Body of pancreas (tissue), 4 donors: ENCODE measurements around the gene CCL19. TPM values are rescaled to one million over a fixed set of nuclear protein-coding genes. Genes with fewer than 3 reads are reported as not detected.

Source experiments
- ATAC-seq: fragments of 150-250 bp; one replicate; pipeline ENCODE4 v1.9.1; 2016
- DNase-seq, 4 donors: peaks; one replicate each; pipeline ENCODE4 v3.0.0-alpha.2; 2019
- H3K27ac ChIP-seq, 4 donors: fragments of 200-600 bp; sonication (generic); 1 replicate in 3 of 4; 2 replicates in 1 of 4; pipeline versions ENCODE4 v1.5.1 to v1.6.1; 2016 to 2019; ENCODE audit warnings: mild to moderate bottlenecking in 1 of 4, mixed read lengths in 1 of 4, moderate library complexity in 1 of 4
- H3K27me3 ChIP-seq, 2 donors: fragments of 200-600 bp; sonication (generic); one replicate each; pipeline ENCODE4 v1.6.0; 2016; ENCODE audit warnings: mild to moderate bottlenecking in 1 of 2
- H3K36me3 ChIP-seq, 2 donors: fragments of 200-600 bp; sonication (generic); replicated peaks in 1 of 2; 2 replicates each; pipeline ENCODE4 v1.5.1; 2016; ENCODE audit warnings: low read depth in 2 of 2; ENCODE audit not compliant: insufficient read depth in 1 of 2
- H3K4me1 ChIP-seq: fragments of 200-600 bp; sonication (generic); one replicate; pipeline ENCODE4 v1.6.0; 2016
- H3K4me3 ChIP-seq, 2 donors: fragments of 200-600 bp; sonication (generic); 1 replicate in 1 of 2; 2 replicates in 1 of 2; pipeline ENCODE4 v1.5.1; 2016 to 2019
- H3K9me3 ChIP-seq, 3 donors: fragments of 200-600 bp; sonication (generic); 1 replicate in 2 of 3; 2 replicates in 1 of 3; pipeline ENCODE4 v1.5.1; 2016
- CTCF ChIP-seq, 7 experiments: fragments of 450-650 bp in 4 of 7; fragments of 200-600 bp in 3 of 7; sonication (generic) in 3 of 7; IDR thresholded peaks; one replicate each; pipeline ENCODE4 v1.5.1; 2016 to 2019; ENCODE audit warnings: antibody characterized with exemption in 7 of 7
- POLR2A ChIP-seq, 3 donors: fragments of 450-650 bp; IDR thresholded peaks; one replicate each; pipeline ENCODE4 v1.6.1; 2016; ENCODE audit warnings: antibody characterized with exemption in 3 of 3, mild to moderate bottlenecking in 2 of 3
- WGBS, 2 donors: methylation state at CpG; one replicate each; pipeline ENCODE4 v1.1.5; 2017; 5-methylcytosine and 5-hydroxymethylcytosine counted together
- intact Hi-C: fragments of 100-400 bp; cut with DNase I; formaldehyde crosslinking; loops from one replicate; pipeline ENCODE4 v1.15.1; 2023
- total RNA-seq, 2 donors: library from RNA; depleted of rRNA; stranded (reverse); fragments of >200 nt; gene quantifications; one replicate each; pipeline ENCODE4 v1.1.0, GENCODE V29; 2016

The CCL19 gene
- total RNA-seq, 2 donors from 2014 or later: not detected

DNA sequence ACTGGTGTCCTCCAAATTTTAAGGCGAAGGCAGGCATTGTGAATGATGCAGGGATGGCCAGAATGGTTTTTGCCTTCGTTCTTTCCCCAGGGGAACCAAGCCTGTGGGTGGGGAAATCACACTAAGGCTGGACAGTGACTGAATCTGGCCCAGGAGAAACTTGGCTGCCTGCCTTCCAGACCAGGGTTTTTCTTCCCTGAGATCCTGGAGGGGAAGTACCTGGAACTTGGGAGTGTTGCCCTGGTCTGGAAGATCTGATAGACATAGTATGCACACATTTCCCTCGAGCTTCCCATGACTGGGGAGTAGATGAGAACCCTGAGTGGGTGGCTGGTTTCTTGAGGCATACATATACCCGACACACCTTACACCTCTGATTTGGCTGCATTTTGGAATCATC lies 39.8 kb downstream of the CCL19 start:
- H3K9me3 ChIP-seq: no peaks in the 10 kb centered on the region
- TF ChIP-seq CTCF (IDR thresholded peaks at IDR 0.05): no peak
- no peak for TF ChIP-seq POLR2A (IDR thresholded peaks at IDR 0.05)
- no peak for ATAC-seq
- intact Hi-C loops: no loop called here
- H3K27me3 ChIP-seq: no peaks in the 10 kb centered on the region
- H3K4me3 ChIP-seq: no peak overlapping the region
- WGBS, 2 donors: 49 to 61% methylated on average over 4 of the region's 4 CpGs
- peak overlapping the region; percentile 60 to 75 (median 71) for H3K27ac ChIP-seq
- H3K4me1 ChIP-seq: peaks cover 68% of the 10 kb centered on the region
- no peaks in the 10 kb centered on the region for H3K36me3 ChIP-seq
- DNase-seq: peak in 3 of 4 donors; percentile 44 to 66 (median 46)

DNA sequence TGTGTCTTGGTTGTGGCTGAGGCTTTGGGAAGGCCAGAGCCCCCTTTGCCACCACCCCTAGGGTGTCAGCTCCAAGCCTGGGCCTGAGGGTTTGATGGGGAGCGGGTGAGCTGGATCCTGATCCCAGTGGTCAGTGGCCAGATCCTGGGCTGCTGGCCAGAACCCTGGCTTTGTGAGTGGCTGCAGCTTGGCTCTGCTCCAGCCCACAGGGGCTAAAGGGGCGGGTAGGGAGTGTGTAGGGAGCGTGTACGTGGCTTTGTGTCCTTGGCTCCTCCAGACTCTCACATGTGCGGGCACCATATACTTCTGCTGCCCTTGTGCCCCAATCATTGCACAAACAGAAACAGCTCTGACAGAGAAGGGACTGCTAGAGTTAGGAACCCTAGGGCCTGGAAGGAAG lies 40.3 kb downstream of the CCL19 start:
- TF ChIP-seq POLR2A (IDR thresholded peaks at IDR 0.05): no peak
- Histone ChIP-seq H3K9me3 (no peaks in the 10 kb centered on the region), H3K27me3 (no peaks in the 10 kb centered on the region), H3K4me3 (no peak overlapping the region), H3K27ac (peak overlapping the region in 2 of 4 donors; percentile 71), H3K4me1 (peaks cover 73% of the 10 kb centered on the region), H3K36me3 (no peaks in the 10 kb centered on the region)
- no peak for DNase-seq
- WGBS, 2 donors: 65% methylated on average over 5 of the region's 5 CpGs; no CpG with 5 or more reads in 1 of the 2 donors
- no peak for ATAC-seq
- intact Hi-C loops: no loop called here

DNA sequence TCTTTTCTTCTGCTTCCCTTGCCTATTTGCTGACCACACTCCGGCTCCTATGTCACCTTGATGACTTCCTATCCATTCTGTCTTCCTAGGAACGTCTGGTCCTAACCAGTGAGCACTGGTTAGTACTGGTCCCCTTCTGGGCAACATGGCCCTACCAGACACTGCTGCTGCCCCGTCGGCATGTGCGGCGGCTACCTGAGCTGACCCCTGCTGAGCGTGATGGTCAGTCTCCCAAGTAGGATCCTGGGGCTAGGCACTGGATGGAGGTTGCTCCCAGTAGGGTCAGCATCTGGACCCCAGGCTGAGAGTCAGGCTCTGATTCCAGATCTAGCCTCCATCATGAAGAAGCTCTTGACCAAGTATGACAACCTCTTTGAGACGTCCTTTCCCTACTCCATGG lies 42.4 kb downstream of the CCL19 start:
- H3K4me3 ChIP-seq: no peak overlapping the region
- intact Hi-C loops: no loop called here
- H3K27ac ChIP-seq: no peak overlapping the region
- peaks cover 70% of the 10 kb centered on the region for H3K4me1 ChIP-seq
- no peaks in the 10 kb centered on the region for H3K9me3 ChIP-seq
- TF ChIP-seq CTCF (IDR thresholded peaks at IDR 0.05) (no peak), POLR2A (IDR thresholded peaks at IDR 0.05) (no peak)
- H3K36me3 ChIP-seq: no peaks in the 10 kb centered on the region
- ATAC-seq (no peak), DNase-seq (no peak)
- no peaks in the 10 kb centered on the region for H3K27me3 ChIP-seq
- WGBS, 2 donors: 92 to 94% methylated on average over 7 to 8 of the region's 8 CpGs

DNA sequence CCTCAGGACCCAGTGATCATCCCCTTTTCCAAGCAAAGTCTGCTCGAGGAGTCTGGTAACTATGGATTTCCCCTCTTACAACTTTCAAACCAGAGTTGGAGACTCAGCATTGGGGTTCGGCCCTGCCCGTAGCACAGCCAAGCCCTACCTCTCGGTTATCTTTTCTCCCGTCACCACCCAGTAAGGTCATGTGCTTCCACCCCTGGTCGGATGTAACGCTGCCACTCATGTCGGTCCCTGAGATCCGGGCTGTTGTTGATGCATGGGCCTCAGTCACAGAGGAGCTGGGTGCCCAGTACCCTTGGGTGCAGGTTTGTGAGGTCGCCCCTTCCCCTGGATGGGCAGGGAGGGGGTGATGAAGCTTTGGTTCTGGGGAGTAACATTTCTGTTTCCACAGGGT lies 43.4 kb downstream of the CCL19 start:
- H3K27ac ChIP-seq: no peak overlapping the region
- ATAC-seq (no peak), DNase-seq (no peak)
- H3K9me3 ChIP-seq: no peaks in the 10 kb centered on the region
- H3K4me1 ChIP-seq: peaks cover 59% of the 10 kb centered on the region
- intact Hi-C loops: no loop called here
- 29 to 38% methylated on average over 9 to 10 of the region's 10 CpGs for WGBS, 2 donors
- TF ChIP-seq CTCF (IDR thresholded peaks at IDR 0.05) (no peak), POLR2A (IDR thresholded peaks at IDR 0.05) (no peak)
- H3K36me3 ChIP-seq: no peaks in the 10 kb centered on the region
- no peak overlapping the region for H3K4me3 ChIP-seq
- no peaks in the 10 kb centered on the region for H3K27me3 ChIP-seq

DNA sequence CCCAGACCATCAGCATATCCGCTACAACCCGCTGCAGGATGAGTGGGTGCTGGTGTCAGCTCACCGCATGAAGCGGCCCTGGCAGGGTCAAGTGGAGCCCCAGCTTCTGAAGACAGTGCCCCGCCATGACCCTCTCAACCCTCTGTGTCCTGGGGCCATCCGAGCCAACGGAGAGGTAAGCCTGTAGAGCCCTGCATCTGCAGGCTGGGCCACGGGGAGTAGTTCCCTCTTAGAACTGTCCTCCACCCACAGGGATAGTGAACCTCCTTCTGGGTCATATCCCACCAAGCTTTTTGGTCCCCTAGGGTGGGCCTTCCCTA lies 44.0 kb downstream of the CCL19 start:
- H3K36me3 ChIP-seq: no peaks in the 10 kb centered on the region
- DNase-seq (no peak), ATAC-seq (peak; percentile 0)
- peaks cover 53% of the 10 kb centered on the region for H3K4me1 ChIP-seq
- no peak for TF ChIP-seq CTCF (IDR thresholded peaks at IDR 0.05)
- TF ChIP-seq POLR2A (IDR thresholded peaks at IDR 0.05): no peak
- intact Hi-C loops: no loop called here
- WGBS, 2 donors: 3 to 6% methylated on average over 7 to 8 of the region's 8 CpGs
- no peaks in the 10 kb centered on the region for H3K9me3 ChIP-seq
- H3K4me3 ChIP-seq: peak overlapping the region; percentile 45 to 58
- H3K27me3 ChIP-seq: no peaks in the 10 kb centered on the region
- peak overlapping the region; percentile 63 to 86 (median 82) for H3K27ac ChIP-seq
